Subcutaneous adipose tissue (tissue), 4 donors: ENCODE measurements around the gene GTF2A1L. TPM values are rescaled to one million over a fixed set of nuclear protein-coding genes. Genes with fewer than 3 reads are reported as not detected.

Experiments
- total RNA-seq, 4 donors: library from RNA; depleted of rRNA; stranded (reverse); fragments of >200 nt; gene quantifications; one replicate each; pipeline ENCODE4 v1.1.0, GENCODE V29; 2016
- TF ChIP-seq, protein P1 (sequence below): fragments of 450-650 bp; IDR thresholded peaks from one replicate; pipeline ENCODE4 v1.5.1; 2016; ENCODE audit warnings: low read depth, mild to moderate bottlenecking, control low read depth, antibody characterized with exemption, moderate library complexity

Gene GTF2A1L
- total RNA-seq, 4 donors from 2014 or later: 1.1 to 2.5 (median 1.7) TPM; not detected in 1

DNA sequence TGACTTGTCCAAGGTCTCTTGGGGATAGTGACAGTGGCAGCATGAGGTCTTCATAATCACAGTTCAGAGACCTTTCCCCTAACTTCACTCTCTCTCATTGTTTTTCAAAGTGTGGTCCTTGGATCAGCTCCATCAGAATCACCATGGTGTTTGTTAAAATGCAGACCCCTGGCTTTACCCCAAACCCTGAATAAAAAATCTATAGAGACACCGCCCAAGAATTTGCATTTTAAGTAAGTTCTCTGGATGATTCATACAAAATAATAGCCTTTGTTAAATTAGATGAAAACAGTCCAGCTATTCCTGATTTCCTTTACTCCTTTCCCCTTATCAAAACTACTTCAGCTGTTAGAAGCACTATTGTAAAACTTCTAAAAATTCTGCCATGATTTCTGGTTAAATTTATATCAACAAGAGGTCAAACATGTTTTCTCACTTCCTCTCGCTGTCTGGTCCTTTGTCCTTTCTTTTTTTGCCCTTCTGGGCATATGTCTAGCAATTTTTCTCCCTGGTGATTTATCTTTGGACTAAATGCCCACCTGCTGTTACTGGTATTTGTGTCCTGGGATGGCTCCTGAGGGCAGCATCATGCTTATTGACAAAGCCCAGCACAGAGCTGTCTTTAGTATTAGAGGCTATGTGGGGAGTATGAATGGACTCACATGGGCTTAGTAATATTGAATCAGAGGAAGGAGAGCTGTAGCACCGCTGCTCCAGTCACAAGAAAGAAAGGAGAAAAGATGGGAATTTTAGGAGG is 74.5 kb downstream of the GTF2A1L start:
- TF ChIP-seq, protein P1, sequence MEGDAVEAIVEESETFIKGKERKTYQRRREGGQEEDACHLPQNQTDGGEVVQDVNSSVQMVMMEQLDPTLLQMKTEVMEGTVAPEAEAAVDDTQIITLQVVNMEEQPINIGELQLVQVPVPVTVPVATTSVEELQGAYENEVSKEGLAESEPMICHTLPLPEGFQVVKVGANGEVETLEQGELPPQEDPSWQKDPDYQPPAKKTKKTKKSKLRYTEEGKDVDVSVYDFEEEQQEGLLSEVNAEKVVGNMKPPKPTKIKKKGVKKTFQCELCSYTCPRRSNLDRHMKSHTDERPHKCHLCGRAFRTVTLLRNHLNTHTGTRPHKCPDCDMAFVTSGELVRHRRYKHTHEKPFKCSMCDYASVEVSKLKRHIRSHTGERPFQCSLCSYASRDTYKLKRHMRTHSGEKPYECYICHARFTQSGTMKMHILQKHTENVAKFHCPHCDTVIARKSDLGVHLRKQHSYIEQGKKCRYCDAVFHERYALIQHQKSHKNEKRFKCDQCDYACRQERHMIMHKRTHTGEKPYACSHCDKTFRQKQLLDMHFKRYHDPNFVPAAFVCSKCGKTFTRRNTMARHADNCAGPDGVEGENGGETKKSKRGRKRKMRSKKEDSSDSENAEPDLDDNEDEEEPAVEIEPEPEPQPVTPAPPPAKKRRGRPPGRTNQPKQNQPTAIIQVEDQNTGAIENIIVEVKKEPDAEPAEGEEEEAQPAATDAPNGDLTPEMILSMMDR: no peak

DNA sequence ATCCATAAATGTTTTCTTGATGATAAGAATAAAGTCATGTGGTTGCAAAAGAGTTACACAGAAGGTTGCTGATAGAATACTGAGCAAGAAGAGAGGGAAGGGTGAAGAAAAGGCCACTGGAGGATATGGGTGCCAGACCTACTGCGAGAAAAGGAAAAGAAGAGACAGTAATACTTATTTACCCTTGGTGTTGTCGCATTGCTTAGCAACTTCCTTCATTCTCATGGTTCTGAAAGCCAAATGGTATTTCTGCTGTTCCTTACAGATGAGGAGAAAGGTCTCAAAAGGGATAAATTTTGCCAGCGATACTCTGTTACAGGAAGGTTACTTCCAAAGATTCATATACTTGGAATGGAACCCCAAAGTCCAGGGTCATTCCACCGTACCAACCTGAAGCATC is 75.4 kb downstream of the GTF2A1L start:
- TF ChIP-seq, protein P1: no peak

DNA sequence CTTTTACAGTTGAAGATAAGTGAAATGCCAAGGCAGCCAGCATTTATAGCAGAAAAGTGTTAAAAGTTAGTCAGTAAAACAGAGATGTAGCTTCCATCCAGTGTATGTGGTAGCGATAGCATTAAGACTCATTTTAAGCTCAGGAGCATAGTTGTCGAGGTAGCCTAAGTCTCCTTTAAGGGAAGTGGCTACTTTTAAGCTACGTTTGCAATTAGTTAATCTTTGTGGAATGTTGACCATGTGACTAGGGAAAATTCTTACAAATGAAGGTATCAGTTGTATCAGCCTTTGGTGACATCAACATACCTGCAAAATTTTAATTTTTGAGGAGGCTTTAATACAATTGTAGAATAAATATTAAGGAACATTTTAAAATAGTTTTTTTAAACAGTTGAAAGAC is 76.0 kb downstream of the GTF2A1L start:
- TF ChIP-seq, protein P1: no peak

DNA sequence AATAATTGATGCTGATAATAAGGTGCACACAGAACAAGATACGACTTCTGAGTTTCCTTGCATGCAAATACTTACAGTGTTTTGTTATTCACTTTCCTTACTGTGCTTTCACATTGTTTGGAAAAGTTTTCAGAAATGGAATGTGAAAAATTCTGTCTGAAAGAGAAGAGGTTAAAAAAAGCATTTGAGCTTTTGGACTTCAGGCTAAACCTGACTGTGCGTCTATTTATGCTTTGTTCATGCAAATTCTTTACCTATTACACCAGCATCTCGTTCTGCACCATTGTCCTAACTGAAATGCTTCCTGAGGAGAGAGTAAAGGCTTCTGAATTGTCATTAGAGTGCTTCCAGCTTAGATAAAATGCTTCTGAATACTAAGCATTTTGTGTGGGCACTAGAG is 76.5 kb downstream of the GTF2A1L start:
- TF ChIP-seq, protein P1: no peak

DNA sequence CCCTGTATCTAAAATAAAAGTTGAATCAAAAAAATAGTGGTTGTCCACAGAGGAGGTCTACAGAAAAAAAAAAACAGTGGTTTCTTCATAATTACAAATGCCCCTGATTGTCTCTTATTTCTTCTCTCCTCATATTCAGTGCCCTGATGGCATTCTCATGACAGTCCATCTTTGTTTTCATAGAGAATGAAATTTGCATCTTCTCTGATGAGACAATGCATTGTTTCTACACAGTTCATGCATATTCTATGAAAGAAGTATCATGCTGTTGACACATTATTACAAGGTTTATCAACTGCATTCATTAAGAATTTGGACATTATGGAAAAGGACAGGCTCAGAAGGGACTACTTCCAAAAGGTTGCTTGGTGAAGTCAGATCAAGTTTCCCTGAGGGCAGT is 78.3 kb downstream of the GTF2A1L start:
- TF ChIP-seq, protein P1: no peak

DNA sequence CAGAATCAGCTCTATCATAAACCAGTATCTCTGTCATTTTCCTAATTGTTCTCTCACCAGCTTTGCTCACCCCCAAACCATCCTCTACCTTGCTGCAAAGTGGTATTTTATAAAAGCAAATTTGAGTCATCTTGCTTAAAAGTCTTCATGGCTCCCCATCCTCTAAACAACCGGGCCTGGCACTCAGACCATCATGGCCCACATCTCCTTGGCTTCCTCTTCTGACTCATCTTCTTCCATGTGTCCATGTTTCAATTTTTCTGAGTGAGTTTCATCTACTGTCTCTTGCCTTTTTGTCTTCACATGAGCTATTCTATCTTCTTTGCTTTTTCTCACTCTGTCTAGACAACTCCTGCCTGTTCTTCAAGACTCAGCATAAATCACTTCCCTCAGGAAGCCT is 79.2 kb downstream of the GTF2A1L start:
- TF ChIP-seq, protein P1: no peak

DNA sequence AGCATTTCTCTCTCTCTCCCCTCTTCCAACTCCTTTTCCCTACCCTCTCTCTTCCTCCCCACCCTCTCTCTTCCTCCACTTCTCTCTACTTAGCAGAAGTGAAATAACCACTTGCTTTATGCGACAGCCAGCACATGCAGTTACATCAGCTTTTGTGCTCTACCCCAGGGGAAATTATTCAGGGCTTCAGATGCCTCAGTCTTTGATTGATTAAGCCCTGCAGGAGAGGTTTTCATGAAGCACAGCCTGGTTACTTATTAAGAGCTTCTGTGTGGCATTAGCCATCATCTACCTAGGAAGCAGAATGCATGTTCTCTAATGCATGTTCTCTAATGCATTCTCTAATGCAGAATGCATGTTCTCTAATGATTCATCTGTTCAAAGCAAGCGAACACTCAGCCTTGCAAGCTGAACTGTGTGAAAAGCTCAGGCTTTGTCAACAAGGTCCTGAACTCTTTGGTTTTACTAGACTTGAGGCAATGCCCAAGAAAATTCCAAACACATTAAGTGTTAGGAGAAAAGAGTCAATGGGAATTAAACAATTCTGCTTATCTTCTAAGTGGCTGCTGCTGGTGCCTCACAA is 81.8 kb downstream of the GTF2A1L start:
- TF ChIP-seq, protein P1: no peak
